ENCODE results near the gene GALNT18.

DNA sequence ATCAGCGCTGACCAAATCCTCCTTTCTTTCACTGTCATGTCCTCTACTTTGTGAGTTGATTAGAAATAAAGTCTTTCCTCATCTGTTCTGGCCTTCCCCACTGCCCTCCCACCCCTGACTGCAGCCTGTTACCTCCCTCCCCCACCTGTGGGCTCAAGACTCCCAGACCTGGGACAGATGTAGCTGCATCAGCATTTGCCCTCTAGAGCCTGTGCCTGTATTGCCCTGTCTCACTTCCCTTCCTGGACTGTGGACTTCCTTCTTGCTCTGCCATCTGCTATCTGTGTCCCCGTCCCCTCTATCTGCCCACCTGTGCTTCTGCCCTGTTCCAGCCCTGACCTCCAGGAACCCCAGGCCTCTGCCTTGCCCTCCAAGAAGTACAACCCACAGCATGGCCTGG lies 122.5 kb downstream of the GALNT18 start:
- TF ChIP-seq, protein P1, sequence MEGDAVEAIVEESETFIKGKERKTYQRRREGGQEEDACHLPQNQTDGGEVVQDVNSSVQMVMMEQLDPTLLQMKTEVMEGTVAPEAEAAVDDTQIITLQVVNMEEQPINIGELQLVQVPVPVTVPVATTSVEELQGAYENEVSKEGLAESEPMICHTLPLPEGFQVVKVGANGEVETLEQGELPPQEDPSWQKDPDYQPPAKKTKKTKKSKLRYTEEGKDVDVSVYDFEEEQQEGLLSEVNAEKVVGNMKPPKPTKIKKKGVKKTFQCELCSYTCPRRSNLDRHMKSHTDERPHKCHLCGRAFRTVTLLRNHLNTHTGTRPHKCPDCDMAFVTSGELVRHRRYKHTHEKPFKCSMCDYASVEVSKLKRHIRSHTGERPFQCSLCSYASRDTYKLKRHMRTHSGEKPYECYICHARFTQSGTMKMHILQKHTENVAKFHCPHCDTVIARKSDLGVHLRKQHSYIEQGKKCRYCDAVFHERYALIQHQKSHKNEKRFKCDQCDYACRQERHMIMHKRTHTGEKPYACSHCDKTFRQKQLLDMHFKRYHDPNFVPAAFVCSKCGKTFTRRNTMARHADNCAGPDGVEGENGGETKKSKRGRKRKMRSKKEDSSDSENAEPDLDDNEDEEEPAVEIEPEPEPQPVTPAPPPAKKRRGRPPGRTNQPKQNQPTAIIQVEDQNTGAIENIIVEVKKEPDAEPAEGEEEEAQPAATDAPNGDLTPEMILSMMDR (IDR thresholded peaks at IDR 0.05; ENCODE audit: insufficient read depth, low read length, poor library complexity, severe bottlenecking): no peak
- no peak for TF ChIP-seq EZH2phosphoT487 (conservative IDR thresholded peaks at IDR 0.05; ENCODE audit: low read length)

Data from SU-DHL-6 (cell line).